NCI-H1694 (cell line): ENCODE data around the gene OGDHL.
"Not testable (repeated sequence)": the region's sequence is repeated elsewhere in the genome, so short reads cannot be mapped to it uniquely, and the experiment has no call there.

ENCODE experiments used
- DNase-seq: peaks from one replicate; lab custom pipeline; 2025; lab: John Stamatoyannopoulos, UW

The OGDHL gene

GRCh38 chr10:49756031-49756430 lies 6.1 kb downstream of the OGDHL start:
- no peak for DNase-seq

DNA sequence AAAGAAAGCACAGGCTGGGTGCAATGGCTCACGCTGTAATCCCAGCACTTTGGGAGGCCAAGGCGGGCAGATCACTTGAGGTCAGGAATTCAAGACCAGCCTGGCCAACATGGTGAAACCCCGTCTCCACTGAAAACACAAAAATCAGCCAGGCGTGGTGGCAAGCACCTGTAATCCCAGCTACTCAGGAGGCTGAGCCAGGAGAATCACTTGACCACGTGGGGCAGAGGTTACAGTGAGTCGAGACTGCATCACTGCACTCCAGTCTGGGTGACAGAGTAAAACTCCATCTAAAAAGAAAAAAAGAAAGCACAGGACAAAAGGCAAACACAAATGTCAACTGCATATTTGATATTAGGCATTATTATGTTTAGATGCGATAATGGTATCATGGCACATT lies 7.2 kb downstream of the OGDHL start:
- DNase-seq = not testable (repeated sequence)

GRCh38 chr10:49752584-49752983 lies 9.5 kb downstream of the OGDHL start:
- DNase-seq = no peak

GRCh38 chr10:49751636-49752510 lies 10.2 kb downstream of the OGDHL start:
- no peak for DNase-seq

- no peak for DNase-seq
Observed at GRCh38 chr10:49751216-49751615, 10.9 kb downstream of the OGDHL start.

- DNase-seq = no peak
Observed at GRCh38 chr10:49750546-49750945, 11.6 kb downstream of the OGDHL start.

DNA sequence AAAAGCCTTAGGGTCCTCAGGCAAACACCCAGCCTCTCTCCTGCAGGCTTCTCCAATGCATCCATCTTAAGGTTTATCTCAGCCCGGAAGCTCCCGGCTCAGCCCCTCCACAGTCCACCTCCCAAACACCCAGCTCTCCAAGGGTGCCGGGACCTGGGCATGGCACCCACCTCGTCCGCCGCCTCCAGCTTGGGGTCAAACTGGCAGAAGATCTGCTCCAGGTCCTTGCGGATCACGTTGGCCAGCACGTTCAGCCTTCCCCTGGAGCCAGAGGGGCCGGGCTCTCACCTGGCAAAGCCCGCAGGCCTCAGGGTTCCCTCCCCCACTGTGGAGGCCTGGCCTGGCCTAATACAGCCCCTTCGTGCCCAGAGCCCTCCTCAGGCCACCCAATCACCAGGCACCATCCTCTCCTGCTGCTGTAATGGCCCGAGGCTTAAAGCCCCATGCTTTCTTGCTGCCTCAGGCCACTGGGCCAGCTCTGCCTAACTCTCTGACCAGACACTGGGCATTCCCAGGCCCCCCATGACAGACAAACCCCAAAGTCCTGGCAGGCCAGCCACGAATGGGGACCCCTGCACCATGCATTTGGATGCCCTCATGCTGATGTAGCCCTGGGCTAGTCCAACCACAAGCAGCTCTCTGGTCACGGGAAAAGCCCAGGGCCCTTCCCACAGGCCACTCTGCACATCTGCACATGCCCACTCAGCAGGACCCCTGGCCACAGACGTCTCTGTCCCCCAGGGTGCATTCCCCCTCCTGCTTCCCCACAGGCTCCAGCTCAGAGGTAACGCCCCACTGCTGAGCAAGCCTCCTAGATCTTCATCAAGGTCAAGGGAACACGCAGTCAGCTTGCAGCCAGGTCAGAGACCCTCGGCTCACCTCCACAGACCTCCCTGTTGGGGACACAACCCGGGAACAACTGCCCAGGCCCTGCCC lies 12.3 kb downstream of the OGDHL start:
- DNase-seq = no peak

GRCh38 chr10:49749144-49749543 lies 13.0 kb downstream of the OGDHL start:
- DNase-seq = no peak

- no peak for DNase-seq
Observed at GRCh38 chr10:49748006-49748405, 14.1 kb downstream of the OGDHL start.

DNA sequence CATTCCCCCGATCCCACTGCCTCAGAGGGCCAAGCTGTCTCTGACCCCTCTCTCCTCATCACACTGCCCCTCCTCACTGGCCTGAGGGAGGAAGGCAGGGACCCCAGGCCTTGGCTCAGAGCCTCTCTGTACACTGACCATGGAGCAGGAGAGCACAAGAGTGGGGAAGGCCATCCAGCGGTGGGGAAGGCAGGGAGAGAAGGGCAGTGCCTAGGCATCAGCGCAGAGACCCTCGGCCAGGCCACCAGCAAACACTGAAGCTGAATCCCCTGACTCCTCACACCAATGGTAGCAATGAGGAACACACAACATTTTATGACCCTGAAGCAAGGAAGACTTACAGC lies 14.8 kb downstream of the OGDHL start:
- no peak for DNase-seq

DNA sequence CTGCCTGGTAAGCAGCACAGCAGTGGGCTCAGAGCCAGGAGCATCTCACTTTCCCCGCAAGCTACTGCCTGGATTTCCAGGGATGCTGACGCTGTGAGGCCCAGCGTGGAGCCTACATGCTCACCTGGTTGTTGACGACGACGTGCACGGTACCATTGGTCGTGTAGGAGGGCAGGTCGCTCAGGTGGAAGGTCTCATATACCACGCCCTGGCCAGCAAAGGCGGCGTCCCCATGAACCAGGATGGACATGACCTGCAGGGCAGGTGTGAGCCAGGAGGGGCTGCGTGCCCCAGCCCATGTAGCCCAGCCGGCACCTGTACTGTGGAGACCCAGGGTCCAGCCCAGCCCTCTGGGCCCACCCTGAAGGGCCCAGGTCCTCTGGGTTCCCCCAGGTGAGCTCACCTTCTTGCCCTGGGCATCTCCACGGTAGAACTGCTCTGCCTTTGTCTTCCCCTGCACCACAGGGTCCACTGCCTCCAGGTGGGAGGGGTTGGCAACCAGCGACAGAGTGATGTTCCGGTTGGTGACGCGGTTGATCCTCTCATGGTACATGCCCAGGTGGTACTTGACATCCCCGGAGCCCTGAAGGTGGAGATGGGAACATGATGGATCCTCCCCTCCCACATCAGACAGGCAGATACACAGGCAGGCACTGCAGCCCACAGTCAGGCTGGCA lies 15.4 kb downstream of the OGDHL start:
- DNase-seq = no peak

DNA sequence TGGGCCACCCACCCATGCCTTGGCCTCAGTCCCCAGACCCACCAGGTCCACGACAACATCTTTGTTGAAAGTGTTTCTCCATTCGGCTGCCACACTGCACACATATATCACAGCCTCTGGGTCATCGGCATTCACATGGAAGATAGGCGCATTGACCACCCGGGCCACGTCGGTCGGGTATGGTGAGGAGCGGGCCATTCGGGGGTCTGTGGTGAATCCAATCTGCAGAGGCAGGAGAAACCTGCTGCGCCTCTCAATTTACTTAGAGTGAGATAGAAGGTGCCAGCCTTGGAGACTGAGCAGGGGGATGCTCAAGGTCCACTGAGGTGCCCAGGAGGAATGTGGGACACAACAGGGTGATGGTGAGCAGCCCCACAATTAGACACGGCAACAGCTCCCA lies 16.4 kb downstream of the OGDHL start:
- no peak for DNase-seq

DNA sequence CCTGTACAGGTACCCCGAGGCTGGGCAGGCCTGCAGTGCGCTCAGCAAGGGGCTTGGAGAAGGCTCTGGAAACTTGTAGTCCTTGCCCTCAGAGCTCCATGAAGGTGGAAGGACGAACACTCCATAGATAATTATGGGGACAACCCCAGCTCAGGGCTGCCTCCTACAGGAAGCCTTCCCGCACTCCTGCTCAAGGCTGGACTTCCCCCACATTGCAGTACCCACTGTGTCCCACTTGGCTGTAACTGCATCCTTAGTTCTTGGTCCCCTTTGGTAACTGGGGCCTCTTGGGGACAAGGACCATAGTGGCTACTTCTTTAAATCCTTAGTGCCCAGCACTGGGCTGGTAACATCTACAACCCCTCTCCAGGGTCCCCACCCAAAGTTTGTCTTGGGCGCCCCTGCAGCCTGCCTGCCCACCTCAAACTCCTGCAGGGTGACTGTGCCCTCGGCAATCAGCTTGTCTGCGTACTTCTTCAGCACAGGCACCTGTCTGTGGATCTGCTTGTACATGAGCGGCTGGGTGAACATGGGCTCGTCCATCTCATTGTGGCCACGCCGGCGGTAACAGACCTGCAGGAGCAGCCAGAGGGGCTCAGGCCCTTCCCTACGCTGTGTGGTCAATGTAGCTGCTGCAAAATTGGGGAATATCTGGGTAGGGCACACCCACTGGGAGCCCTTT lies 17.1 kb downstream of the OGDHL start:
- no peak for DNase-seq

- no peak for DNase-seq
Observed at GRCh38 chr10:49744091-49744685, 17.9 kb downstream of the OGDHL start.

- DNase-seq = no peak
Observed at GRCh38 chr10:49743464-49744075, 18.6 kb downstream of the OGDHL start.

DNA sequence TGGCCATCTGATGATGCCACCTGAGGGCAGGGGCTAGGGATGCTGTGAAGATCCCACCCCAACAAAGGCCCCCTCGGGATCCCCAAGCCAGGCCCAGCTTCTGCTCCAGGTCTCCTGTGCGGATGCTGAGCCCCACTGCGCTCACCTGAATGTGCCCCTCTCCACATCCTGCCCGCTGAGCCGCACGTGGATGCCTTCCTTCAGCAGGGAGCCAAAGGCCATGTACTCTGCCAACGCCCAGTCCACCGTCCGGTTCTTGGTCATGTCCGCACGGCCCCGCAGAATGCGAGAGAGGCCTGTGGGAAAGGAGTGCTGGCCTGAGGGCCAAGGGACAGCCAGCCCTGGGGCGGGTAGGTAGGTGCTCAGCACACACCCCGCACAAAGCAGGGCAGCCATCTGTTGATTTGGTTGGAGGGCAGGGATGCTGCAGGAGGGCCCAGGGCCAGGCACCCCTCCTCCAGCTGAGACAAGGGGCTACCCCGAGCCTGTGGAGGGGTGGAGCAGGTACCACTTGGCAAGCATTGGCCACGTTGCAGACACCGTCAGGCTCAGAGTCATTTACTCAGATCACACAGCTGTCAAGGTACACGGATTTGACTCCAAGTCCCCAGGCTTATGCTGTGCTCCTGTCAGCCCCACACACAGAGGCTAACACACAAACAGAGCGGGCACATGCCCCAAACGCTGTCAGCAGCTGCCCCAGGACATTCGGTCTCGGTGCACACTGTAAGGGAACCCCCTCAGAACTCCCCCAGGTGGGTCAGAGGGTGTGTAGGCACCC lies 19.2 kb downstream of the OGDHL start:
- no peak for DNase-seq

DNA sequence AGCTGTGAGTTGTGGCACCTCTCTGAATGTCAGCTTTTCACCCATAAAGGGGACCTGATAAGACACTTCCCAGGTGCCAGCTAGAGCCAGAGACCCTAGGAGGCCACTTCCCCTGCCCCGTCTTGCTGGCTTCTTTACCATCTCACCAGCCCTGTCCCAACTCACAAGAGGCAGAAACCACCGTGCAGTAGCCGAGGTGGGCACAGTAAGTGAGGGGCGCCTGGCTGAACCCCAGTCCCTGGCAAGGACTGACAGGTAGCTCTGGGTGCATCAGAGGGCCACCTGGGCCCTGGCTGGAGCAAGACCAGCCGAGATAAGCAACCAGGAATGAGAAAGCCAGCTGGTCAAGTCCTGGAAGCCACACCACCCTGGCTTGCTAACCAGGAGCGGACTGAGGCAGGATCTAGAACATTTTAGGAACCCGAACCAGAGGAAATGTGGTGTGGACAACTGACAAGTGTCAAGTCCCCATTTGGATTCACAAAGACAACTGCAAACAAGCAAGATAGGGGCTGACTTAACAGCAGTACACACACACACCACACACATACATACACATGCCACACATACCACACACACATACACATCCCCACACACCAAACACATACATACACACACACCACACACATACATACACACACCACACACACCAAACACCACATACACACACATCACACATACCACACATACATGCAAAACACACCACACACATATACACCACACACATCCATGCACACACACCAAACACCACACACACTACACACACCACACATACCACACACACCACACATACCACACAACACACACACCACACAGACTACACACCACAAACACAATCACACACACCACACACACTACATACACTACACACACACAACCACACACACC lies 20.8 kb downstream of the OGDHL start:
- no peak for DNase-seq

- no peak for DNase-seq
Observed at GRCh38 chr10:49740346-49741107, 21.6 kb downstream of the OGDHL start.
